ENCODE results near the gene UBE2O.

The UBE2O gene

GRCh38 chr17:76384222-76384986 is 68.5 kb downstream of the UBE2O start, which contains the start of gene SPHK1 (continued):
- TF ChIP-seq ZNF398 (tag by site-specific recombination; IDR thresholded peaks at IDR 0.05) (peak; percentile 35; the same call in 1 of the 2 replicates), ZNF133 (tag by site-specific recombination; IDR thresholded peaks at IDR 0.05) (no peak), ZNF664 (tag by site-specific recombination; IDR thresholded peaks at IDR 0.05) (no peak), ZNF501 (tag by site-specific recombination; IDR thresholded peaks at IDR 0.05) (no peak), SP3 (tag by site-specific recombination; IDR thresholded peaks at IDR 0.05) (peak; percentile 85), ZNF211 (tag by site-specific recombination; IDR thresholded peaks at IDR 0.05; ENCODE audit: low read depth) (no peak), KLF8 (tag by site-specific recombination; IDR thresholded peaks at IDR 0.05) (peak; percentile 59; the same call in 1 of the 2 replicates), KLF9 (tag by site-specific recombination; IDR thresholded peaks at IDR 0.05; ENCODE audit: low read depth) (peak; percentile 28; the same call in 1 of the 2 replicates), HOXC10 (CRISPR knock-in tag; IDR thresholded peaks at IDR 0.05) (0 out of 2 replicates have a peak, but pooled peaks have one; percentile 60), ZNF354C (tag by site-specific recombination; IDR thresholded peaks at IDR 0.05; ENCODE audit: borderline replicate concordance, low read depth) (no peak), ZNF610 (tag by site-specific recombination; IDR thresholded peaks at IDR 0.05; ENCODE audit: borderline replicate concordance) (no peak; the same call in 1 of the 2 replicates), ZNF121 (tag by site-specific recombination; IDR thresholded peaks at IDR 0.05) (0 out of 2 replicates have a peak, but pooled peaks have one; percentile 10), ZBTB8A (tag by site-specific recombination; IDR thresholded peaks at IDR 0.05) (peak; percentile 78), ZNF37A (tag by site-specific recombination; IDR thresholded peaks at IDR 0.05) (0 out of 2 replicates have a peak, but pooled peaks have one; percentile 12), ZNF391 (tag by site-specific recombination; IDR thresholded peaks at IDR 0.05; ENCODE audit: borderline replicate concordance, low read depth) (no peak), ZNF560 (tag by site-specific recombination; IDR thresholded peaks at IDR 0.05; ENCODE audit: borderline replicate concordance) (no peak), ZBTB20 (tag by site-specific recombination; IDR thresholded peaks at IDR 0.05) (peak; percentile 99), ZBTB7A (tag by site-specific recombination; IDR thresholded peaks at IDR 0.05; ENCODE audit: low read depth) (0 out of 2 replicates have a peak, but pooled peaks have one; percentile 27), ZNF146 (tag by site-specific recombination; IDR thresholded peaks at IDR 0.05) (no peak), ZNF768 (tag by site-specific recombination; IDR thresholded peaks at IDR 0.05) (no peak), ZNF660 (tag by site-specific recombination; IDR thresholded peaks at IDR 0.05) (no peak), ZNF830 (tag by site-specific recombination; IDR thresholded peaks at IDR 0.05; ENCODE audit: low read depth) (no peak), ZNF302 (tag by site-specific recombination; IDR thresholded peaks at IDR 0.05; ENCODE audit: low read depth) (no peak), ZNF341 (tag by site-specific recombination; IDR thresholded peaks at IDR 0.05; ENCODE audit: low read depth) (peak; percentile 81), KLF1 (tag by site-specific recombination; IDR thresholded peaks at IDR 0.05) (peak; percentile 50; the same call in 1 of the 2 replicates), SP2 (tag by site-specific recombination; IDR thresholded peaks at IDR 0.05) (peak; percentile 77), ZNF791 (tag by site-specific recombination; IDR thresholded peaks at IDR 0.05) (no peak)
- TF ChIP-seq, protein P1, sequence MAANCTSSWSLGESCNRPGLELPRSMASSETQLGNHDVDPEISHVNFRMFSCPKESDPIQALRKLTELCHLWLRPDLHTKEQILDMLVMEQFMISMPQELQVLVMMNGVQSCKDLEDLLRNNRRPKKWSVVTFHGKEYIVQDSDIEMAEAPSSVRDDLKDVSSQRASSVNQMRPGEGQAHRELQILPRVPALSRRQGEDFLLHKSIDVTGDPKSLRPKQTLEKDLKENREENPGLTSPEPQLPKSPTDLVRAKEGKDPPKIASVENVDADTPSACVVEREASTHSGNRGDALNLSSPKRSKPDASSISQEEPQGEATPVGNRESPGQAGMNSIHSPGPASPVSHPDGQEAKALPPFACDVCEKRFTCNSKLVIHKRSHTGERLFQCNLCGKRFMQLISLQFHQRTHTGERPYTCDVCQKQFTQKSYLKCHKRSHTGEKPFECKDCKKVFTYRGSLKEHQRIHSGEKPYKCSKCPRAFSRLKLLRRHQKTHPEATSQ (tag by site-specific recombination; IDR thresholded peaks at IDR 0.05): peak; percentile 12; the same call in 1 of the 2 replicates
- TF ChIP-seq, protein P2, sequence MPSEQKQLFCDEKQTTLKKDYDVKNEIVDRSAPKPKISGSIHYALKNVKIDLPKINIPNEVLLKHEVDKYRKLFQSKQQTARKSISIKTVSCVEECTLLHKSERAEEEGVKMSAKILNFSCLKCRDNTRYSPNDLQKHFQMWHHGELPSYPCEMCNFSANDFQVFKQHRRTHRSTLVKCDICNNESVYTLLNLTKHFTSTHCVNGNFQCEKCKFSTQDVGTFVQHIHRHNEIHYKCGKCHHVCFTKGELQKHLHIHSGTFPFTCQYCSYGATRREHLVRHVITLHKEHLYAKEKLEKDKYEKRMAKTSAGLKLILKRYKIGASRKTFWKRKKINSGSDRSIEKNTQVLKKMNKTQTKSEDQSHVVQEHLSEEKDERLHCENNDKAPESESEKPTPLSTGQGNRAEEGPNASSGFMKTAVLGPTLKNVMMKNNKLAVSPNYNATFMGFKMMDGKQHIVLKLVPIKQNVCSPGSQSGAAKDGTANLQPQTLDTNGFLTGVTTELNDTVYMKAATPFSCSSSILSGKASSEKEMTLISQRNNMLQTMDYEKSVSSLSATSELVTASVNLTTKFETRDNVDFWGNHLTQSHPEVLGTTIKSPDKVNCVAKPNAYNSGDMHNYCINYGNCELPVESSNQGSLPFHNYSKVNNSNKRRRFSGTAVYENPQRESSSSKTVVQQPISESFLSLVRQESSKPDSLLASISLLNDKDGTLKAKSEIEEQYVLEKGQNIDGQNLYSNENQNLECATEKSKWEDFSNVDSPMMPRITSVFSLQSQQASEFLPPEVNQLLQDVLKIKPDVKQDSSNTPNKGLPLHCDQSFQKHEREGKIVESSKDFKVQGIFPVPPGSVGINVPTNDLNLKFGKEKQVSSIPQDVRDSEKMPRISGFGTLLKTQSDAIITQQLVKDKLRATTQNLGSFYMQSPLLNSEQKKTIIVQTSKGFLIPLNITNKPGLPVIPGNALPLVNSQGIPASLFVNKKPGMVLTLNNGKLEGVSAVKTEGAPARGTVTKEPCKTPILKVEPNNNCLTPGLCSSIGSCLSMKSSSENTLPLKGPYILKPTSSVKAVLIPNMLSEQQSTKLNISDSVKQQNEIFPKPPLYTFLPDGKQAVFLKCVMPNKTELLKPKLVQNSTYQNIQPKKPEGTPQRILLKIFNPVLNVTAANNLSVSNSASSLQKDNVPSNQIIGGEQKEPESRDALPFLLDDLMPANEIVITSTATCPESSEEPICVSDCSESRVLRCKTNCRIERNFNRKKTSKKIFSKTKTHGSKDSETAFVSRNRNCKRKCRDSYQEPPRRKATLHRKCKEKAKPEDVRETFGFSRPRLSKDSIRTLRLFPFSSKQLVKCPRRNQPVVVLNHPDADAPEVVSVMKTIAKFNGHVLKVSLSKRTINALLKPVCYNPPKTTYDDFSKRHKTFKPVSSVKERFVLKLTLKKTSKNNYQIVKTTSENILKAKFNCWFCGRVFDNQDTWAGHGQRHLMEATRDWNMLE (tag by site-specific recombination; conservative IDR thresholded peaks at IDR 0.05; ENCODE audit: low read depth): no peak
- TF ChIP-seq, protein P3, sequence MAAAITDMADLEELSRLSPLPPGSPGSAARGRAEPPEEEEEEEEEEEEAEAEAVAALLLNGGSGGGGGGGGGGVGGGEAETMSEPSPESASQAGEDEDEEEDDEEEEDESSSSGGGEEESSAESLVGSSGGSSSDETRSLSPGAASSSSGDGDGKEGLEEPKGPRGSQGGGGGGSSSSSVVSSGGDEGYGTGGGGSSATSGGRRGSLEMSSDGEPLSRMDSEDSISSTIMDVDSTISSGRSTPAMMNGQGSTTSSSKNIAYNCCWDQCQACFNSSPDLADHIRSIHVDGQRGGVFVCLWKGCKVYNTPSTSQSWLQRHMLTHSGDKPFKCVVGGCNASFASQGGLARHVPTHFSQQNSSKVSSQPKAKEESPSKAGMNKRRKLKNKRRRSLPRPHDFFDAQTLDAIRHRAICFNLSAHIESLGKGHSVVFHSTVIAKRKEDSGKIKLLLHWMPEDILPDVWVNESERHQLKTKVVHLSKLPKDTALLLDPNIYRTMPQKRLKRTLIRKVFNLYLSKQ (tag by site-specific recombination; IDR thresholded peaks at IDR 0.05; ENCODE audit: borderline replicate concordance): no peak
